Heart left ventricle (tissue), 16 donors: ENCODE data around the gene TGFBR3. TPM values are rescaled to one million over a fixed set of nuclear protein-coding genes. Genes with fewer than 3 reads are reported as not detected.

Experiments
- ATAC-seq, 4 donors: fragments of 200-7000 bp; cut with Tn5 transposase; one replicate each; pipeline ENCODE4 v1.9.1; 2020 to 2022; ENCODE audit warnings: moderate library complexity in 4 of 4, mild to moderate bottlenecking in 3 of 4, moderate number of reproducible peaks in 1 of 4
- DNase-seq, 5 donors: peaks; one replicate each; pipeline ENCODE4 v3.0.0-alpha.2; 2020
- H3K27ac ChIP-seq, 12 donors: fragments of 200-600 bp; sonication (generic) in 4 of 12; one replicate each; pipeline versions ENCODE4 v1.5.0 to v1.8.0; 2016 to 2022; ENCODE audit warnings: mild to moderate bottlenecking in 2 of 12
- H3K27me3 ChIP-seq, 9 donors: fragments of 200-600 bp; sonication (generic) in 2 of 9; one replicate each; pipeline versions ENCODE4 v1.5.1 to v1.8.0; 2016 to 2022; ENCODE audit warnings: mild to moderate bottlenecking in 3 of 9
- H3K36me3 ChIP-seq, 9 donors: fragments of 200-600 bp; sonication (generic) in 2 of 9; one replicate each; pipeline versions ENCODE4 v1.5.0 to v1.8.0; 2018 to 2022; ENCODE audit warnings: mild to moderate bottlenecking in 2 of 9
- H3K4me1 ChIP-seq, 12 donors: fragments of 200-600 bp; sonication (generic) in 4 of 12; one replicate each; pipeline versions ENCODE4 v1.5.0 to v1.8.0; 2016 to 2022; ENCODE audit warnings: mild to moderate bottlenecking in 3 of 12
- H3K4me3 ChIP-seq, 12 donors: fragments of 200-600 bp; sonication (generic) in 4 of 12; one replicate each; pipeline versions ENCODE4 v1.5.0 to v1.8.0; 2017 to 2022; ENCODE audit warnings: mild to moderate bottlenecking in 9 of 12, moderate library complexity in 4 of 12
- H3K9me3 ChIP-seq, 12 donors: fragments of 200-600 bp; sonication (generic) in 4 of 12; one replicate each; pipeline versions ENCODE4 v1.5.0 to v1.8.0; 2016 to 2022; ENCODE audit warnings: mild to moderate bottlenecking in 1 of 12
- POLR2A ChIP-seq, 2 donors: fragments of 450-650 bp; IDR thresholded peaks; one replicate each; pipeline ENCODE4 v1.6.1; 2017; ENCODE audit warnings: antibody characterized with exemption in 2 of 2, mild to moderate bottlenecking in 2 of 2, moderate library complexity in 2 of 2
- WGBS, 4 donors: extraction: QIAGEN DNeasy Blood & Tissue Kit in 2 of 4; methylation state at CpG; one replicate each; pipeline versions ENCODE4 v1.1.5 to v1.1.7; 2013 to 2018; 5-methylcytosine and 5-hydroxymethylcytosine counted together
- intact Hi-C, 10 donors: fragments of 100-400 bp; cut with DNase I; formaldehyde crosslinking; loops; one replicate each; pipeline versions ENCODE4 v1.11.1 to v1.14.2; 2022
- polyA plus RNA-seq, 2 donors: library from polyadenylated mRNA; stranded (reverse); fragments of 200-250 nt; gene quantifications; one replicate each; pipeline ENCODE4 v1.2.3, GENCODE V29; 2013
- total RNA-seq, 9 donors: library from RNA; depleted of rRNA in 2 of 9; stranded (reverse); fragments of >200 nt in 2 of 9; fragmentation: NEBNext Ultra II Directional in 3 of 9; extraction: Animal tissue kit (Norgen Biotek cat#: 25700) in 3 of 9; gene quantifications; one replicate each; pipeline versions ENCODE4 v1.1.0 to v1.2.4, GENCODE V29; 2016 to 2023
- TF ChIP-seq, protein P1 (sequence below), 12 donors: fragments of 200-600 bp; sonication (generic) in 4 of 12; IDR thresholded peaks; one replicate each; pipeline versions ENCODE4 v1.5.0 to v1.8.0; 2018 to 2022; ENCODE audit warnings: antibody characterized with exemption in 12 of 12, mild to moderate bottlenecking in 5 of 12
- donor health status: ischemic (EF 13 %, LVEDD 7.1; RV severe dilation, severe dysfunction).
- donor health status: healthy with polysubstance abuse.
- donor health status: DM: no; HTN: yes; CAD: no.
- donor health status: DM: no; HTN: no; CAD: no.
- donor health status: ischemic (EF 25% LVEDD 6.9; RV normal size, moderate dysfunction).
- donor health status: ischemic (EF 25% LVEDD 5.7; RV mildly dilated, moderate dysfunction).
- donor health status: healthy.
- donor health status: DM: yes; HTN: yes; CAD: no.
- donor health status: ischemic (EF 35%, LVEDD 5.7; RV mildly dilated, moderate dysfunction).
- donor health status: nonischemic (EF 11% LVEDD 7.7; RV severe dilation, severe dysfunction).
- donor health status: DM: yes; HTN: yes; CAD: no.
- donor health status: PGD.
- donor health status: ischemic (EF 29% LVEDD 5.4; RV normal size, mild dysfunction).
- donor health status: nonischemic (EF 23%, LVEDD 6.1; RV moderate dilation, normal function).

Gene TGFBR3
- total and polyA plus RNA-seq, 11 donors: 6.9 to 51.8 (median 22.7) TPM

DNA sequence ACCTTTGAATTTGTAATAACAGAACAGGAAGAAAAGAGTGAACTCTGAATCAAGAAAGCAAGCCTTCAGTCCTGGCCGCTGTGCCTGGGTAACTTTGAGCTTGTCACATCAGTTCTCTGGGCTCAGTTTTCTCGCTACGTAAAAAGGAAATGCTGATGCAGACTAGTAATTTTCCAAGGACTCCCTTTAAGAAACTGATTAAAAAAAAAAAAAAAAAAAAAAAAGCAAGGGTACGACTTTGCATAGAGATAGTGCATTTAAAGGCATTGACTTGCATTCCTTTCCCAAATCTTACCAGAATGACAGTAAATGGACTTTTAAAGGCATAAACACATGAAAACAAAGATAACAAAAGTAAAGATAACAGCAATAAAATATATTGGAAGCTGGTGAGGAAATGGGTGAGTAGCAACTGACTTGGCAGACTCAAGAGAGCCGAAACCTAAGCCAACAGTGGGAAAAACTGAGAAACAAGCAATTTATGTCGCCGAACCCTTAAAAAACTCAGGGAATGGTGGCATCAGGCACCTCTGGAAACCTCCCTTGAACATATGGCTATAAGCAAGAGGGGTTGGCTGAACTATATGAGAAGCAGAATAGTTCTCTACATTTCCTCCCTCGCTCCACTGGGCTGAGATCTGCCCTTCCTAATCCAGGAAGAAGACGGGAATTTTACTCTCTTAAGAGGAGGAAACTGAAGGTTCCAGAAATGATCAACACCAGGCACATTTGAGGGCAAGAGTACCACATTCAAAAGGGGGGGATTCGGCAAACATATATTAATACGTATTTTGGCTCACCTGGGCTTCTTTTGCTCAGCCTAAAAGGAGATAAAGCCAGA, 196.1 kb downstream of the TGFBR3 start:
- TF ChIP-seq, protein P1, sequence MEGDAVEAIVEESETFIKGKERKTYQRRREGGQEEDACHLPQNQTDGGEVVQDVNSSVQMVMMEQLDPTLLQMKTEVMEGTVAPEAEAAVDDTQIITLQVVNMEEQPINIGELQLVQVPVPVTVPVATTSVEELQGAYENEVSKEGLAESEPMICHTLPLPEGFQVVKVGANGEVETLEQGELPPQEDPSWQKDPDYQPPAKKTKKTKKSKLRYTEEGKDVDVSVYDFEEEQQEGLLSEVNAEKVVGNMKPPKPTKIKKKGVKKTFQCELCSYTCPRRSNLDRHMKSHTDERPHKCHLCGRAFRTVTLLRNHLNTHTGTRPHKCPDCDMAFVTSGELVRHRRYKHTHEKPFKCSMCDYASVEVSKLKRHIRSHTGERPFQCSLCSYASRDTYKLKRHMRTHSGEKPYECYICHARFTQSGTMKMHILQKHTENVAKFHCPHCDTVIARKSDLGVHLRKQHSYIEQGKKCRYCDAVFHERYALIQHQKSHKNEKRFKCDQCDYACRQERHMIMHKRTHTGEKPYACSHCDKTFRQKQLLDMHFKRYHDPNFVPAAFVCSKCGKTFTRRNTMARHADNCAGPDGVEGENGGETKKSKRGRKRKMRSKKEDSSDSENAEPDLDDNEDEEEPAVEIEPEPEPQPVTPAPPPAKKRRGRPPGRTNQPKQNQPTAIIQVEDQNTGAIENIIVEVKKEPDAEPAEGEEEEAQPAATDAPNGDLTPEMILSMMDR (IDR thresholded peaks at IDR 0.05): no peak
- no peak for TF ChIP-seq POLR2A (IDR thresholded peaks at IDR 0.05)
- DNase-seq (no peak), ATAC-seq (peak in 2 of 4 donors; percentile 32 to 43)
- Histone ChIP-seq H3K9me3 (no peaks in the 10 kb centered on the region), H3K4me3 (no peak overlapping the region), H3K27ac (peak overlapping the region in 10 of 12 donors; percentile 1 to 76 (median 30)), H3K4me1 (peaks cover 0 to 63% (median 40%) of the 10 kb centered on the region in 12 donors), H3K27me3 (no peaks in the 10 kb centered on the region), H3K36me3 (peaks cover 0 to 18% (median 3%) of the 10 kb centered on the region in 9 donors)
- WGBS, 4 donors: 73 to 83% (median 76%) methylated on average over 11 of the region's 11 CpGs
- intact Hi-C loops: loop anchor here in 6 of 10 donors (5.0 to 10.0 kb wide), 7 partner anchors 55 to 197 kb away; partner anchors contain the start of gene TGFBR3 (in 2 of the 6)

- WGBS, 4 donors: 96 to 100% (median 98%) methylated on average over 1 of the region's 1 CpG
- H3K27me3 ChIP-seq: no peaks in the 10 kb centered on the region
- no peak overlapping the region for H3K4me3 ChIP-seq
- peaks cover 0 to 59% (median 41%) of the 10 kb centered on the region in 12 donors for H3K4me1 ChIP-seq
- ATAC-seq: no peak
- H3K27ac ChIP-seq: peak overlapping the region in 1 of 12 donors; percentile 9
- intact Hi-C loops: loop anchor here in 2 of 10 donors (5.0 to 10.0 kb wide), 2 partner anchors 85 to 153 kb away; no protein-coding TSS in a partner anchor
- TF ChIP-seq, protein P1 (IDR thresholded peaks at IDR 0.05): no peak
- TF ChIP-seq POLR2A (IDR thresholded peaks at IDR 0.05): no peak
- DNase-seq: no peak
- peaks cover 0 to 16% (median 10%) of the 10 kb centered on the region in 9 donors for H3K36me3 ChIP-seq
- no peaks in the 10 kb centered on the region for H3K9me3 ChIP-seq
Measured at GRCh38 chr1:91687452-91687851, 198.5 kb downstream of the TGFBR3 start.

DNA sequence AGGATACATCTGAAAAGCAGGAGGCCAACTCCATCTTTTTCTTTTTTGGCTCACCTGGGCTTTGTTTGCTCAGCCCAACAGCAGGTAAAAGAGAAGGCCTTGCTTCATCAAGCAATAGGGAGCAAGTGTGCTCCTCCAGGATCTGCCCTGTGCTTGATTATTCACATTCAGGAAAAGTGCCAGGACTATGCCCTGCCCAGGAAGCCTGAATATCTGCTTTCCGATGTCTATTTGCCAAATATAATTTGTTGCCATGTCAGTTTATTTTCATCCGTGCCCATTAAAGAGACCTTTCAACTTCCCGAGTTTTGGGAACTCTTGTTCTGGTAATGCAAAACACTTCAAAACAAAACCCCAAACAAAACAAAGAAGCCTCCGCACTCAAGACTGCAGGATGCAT, 200.0 kb downstream of the TGFBR3 start:
- no peaks in the 10 kb centered on the region for H3K27me3 ChIP-seq
- ATAC-seq (peak; percentile 27 to 50 (median 38)), DNase-seq (no peak)
- TF ChIP-seq POLR2A (IDR thresholded peaks at IDR 0.05): no peak
- TF ChIP-seq, protein P1 (IDR thresholded peaks at IDR 0.05): no peak
- no peak overlapping the region for H3K4me3 ChIP-seq
- WGBS, 4 donors: 40 to 49% (median 43%) methylated on average over 4 of the region's 4 CpGs
- peak overlapping the region in 3 of 12 donors; percentile 51 to 54 (median 51) for H3K27ac ChIP-seq
- peaks cover 0 to 21% (median 11%) of the 10 kb centered on the region in 9 donors for H3K36me3 ChIP-seq
- H3K9me3 ChIP-seq: no peaks in the 10 kb centered on the region
- intact Hi-C loops: loop anchor here in 2 of 10 donors (5.0 to 10.0 kb wide), 2 partner anchors 84 to 151 kb away; no protein-coding TSS in a partner anchor
- H3K4me1 ChIP-seq: peaks cover 0 to 59% (median 41%) of the 10 kb centered on the region in 12 donors
